Measurements from ENCODE around the gene FAR2. TPM values are rescaled to one million over a fixed set of nuclear protein-coding genes. Genes with fewer than 3 reads are reported as not detected.
"Not testable (repeated sequence)": the region's sequence is repeated elsewhere in the genome, so short reads cannot be mapped to it uniquely, and the experiment has no call there.

Gene FAR2
- polyA plus RNA-seq, 2 donors, result 0.92 to 1.5 TPM

DNA sequence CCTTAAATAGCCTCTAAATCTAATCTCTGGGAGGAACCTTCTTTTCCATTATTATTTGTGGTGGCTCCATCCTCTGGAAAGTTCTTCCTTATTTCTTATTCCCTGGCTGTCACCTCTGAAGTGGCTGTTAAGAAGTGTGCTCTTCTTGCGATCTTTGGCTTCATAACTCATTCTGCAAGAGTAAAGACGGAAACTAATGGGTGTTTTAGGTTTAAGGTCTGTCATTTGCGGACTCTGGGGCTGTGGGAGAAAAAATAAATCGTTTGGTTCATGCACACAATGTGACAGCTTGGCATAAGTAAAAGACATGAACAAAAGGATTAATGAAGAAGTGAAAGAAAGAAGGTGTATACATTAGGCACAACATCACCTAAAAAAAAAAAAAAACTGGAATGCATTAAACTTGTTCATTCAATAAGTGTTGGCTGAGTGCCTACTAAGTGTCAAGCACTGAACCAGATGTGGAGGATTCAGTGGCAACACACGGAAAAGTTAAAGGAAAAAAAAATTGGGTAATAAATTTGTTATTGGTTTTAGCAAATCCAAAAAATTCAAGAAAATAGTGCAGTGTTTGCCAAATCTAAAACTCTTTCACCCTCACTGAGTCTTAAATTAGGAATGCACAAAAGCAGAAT lies 132.4 kb downstream of the FAR2 start:
- H3K9me3 ChIP-seq (ENCODE audit: control insufficient read depth in 2 of 2, insufficient read depth in 1 of 2, low read depth in 1 of 2, low read length in 1 of 2), result no peaks in the 10 kb centered on the region
- no peak overlapping the region for H3K4me3 ChIP-seq (ENCODE audit: low read depth in 1 of 2, low read length in 2 of 2)
- whole genome bisulfite sequencing, 2 donors, result 55 to 75% methylated on average over 5 of the region's 5 CpGs
- no peaks in the 10 kb centered on the region for H3K36me3 ChIP-seq (ENCODE audit: control insufficient read depth in 2 of 2, insufficient read depth in 2 of 2, low read length in 1 of 2)
- H3K4me1 ChIP-seq (ENCODE audit: control insufficient read depth in 2 of 2, insufficient read depth in 2 of 2, low read length in 1 of 2), result no peaks in the 10 kb centered on the region
- no peak overlapping the region for H3K27ac ChIP-seq (ENCODE audit: low read depth in 2 of 2, low read length in 1 of 2)
- H3K27me3 ChIP-seq (ENCODE audit: control insufficient read depth in 1 of 2, insufficient read depth in 2 of 2, low read length in 2 of 2), result no peaks in the 10 kb centered on the region

DNA sequence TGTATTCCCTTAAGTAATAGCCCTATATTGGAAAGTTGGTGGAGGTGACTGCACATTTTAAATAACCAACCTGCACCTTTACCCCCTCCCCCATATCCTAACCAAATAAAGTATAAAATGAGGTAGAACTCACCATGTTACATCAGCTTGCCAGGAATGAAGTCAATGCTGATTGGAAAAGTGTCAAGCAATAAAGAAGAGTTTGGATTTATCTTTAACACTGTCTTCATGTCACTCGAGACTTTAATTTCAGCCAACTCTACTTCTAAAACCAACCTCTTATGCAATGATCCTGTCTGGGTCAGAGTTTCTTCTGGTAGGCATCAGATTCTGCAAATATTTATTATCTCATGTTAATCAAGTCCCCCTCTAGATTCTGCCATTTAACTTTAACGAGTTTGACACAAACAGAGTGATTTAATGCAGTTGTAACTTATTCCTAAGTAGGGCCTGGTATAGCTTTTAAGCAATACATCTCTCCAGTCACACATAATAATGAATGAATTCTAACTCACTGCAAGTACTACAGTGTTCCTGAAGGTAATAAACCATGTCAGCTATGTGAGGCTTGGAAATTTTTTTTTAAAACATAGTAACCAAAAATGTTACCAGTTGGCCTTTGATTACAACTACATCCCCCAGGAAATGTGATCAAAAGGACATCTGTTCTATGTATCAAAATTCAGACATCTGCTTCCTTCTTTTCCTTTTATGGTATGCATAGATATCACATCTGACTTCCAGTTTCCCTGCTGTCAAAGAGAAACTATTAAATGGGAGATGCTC lies 133.1 kb downstream of the FAR2 start:
- H3K4me3 ChIP-seq (ENCODE audit: low read depth in 1 of 2, low read length in 2 of 2), result no peak overlapping the region
- no peaks in the 10 kb centered on the region for H3K36me3 ChIP-seq (ENCODE audit: control insufficient read depth in 2 of 2, insufficient read depth in 2 of 2, low read length in 1 of 2)
- H3K27ac ChIP-seq (ENCODE audit: low read depth in 2 of 2, low read length in 1 of 2), result no peak overlapping the region
- WGBS, 2 donors, result 66 to 71% methylated on average over 2 of the region's 2 CpGs
- no peaks in the 10 kb centered on the region for H3K4me1 ChIP-seq (ENCODE audit: control insufficient read depth in 2 of 2, insufficient read depth in 2 of 2, low read length in 1 of 2)
- H3K27me3 ChIP-seq (ENCODE audit: control insufficient read depth in 1 of 2, insufficient read depth in 2 of 2, low read length in 2 of 2), result no peaks in the 10 kb centered on the region
- H3K9me3 ChIP-seq (ENCODE audit: control insufficient read depth in 2 of 2, insufficient read depth in 1 of 2, low read depth in 1 of 2, low read length in 1 of 2), result no peaks in the 10 kb centered on the region

DNA sequence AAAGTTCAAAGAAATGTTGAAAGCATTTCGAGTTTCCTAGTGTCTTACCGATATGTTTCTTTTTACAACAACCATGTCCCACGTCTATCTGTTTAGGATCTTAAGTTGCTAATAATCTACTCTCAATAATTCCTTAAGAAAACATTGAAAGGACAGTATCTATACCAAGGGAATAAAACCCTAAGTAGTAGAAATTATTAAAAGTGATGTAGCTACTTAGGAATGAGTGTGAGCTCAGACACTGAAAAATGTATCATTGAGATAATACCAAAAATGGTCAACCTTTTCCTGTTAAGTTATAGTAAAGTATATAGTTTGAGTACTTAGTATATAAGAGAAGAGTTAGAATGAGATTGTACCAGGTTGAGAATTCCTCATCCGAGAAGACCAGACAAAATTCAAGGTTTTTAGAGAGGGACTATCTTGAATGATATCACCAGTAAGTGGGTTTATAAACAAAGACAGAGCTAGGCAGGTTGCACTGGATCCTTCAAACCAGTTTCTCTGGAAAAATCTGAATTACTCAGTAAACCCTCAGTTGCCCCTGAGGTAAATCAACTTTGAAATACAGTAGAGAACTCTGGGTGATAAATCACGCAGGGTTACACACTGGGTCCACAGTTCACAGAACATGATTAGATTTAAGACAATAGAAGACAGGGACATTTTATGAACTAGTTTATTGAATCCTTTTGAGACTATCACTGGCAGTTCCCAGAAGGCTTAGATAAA lies 135.1 kb downstream of the FAR2 start:
- Histone ChIP-seq H3K4me3 (ENCODE audit: low read depth in 1 of 2, low read length in 2 of 2) (no peak overlapping the region), H3K36me3 (ENCODE audit: control insufficient read depth in 2 of 2, insufficient read depth in 2 of 2, low read length in 1 of 2) (no peaks in the 10 kb centered on the region), H3K9me3 (ENCODE audit: control insufficient read depth in 2 of 2, insufficient read depth in 1 of 2, low read depth in 1 of 2, low read length in 1 of 2) (no peaks in the 10 kb centered on the region), H3K27me3 (ENCODE audit: control insufficient read depth in 1 of 2, insufficient read depth in 2 of 2, low read length in 2 of 2) (no peaks in the 10 kb centered on the region), H3K27ac (ENCODE audit: low read depth in 2 of 2, low read length in 1 of 2) (no peak overlapping the region), H3K4me1 (ENCODE audit: control insufficient read depth in 2 of 2, insufficient read depth in 2 of 2, low read length in 1 of 2) (no peaks in the 10 kb centered on the region)
- WGBS, 2 donors, result 87 to 91% methylated on average over 5 of the region's 5 CpGs

DNA sequence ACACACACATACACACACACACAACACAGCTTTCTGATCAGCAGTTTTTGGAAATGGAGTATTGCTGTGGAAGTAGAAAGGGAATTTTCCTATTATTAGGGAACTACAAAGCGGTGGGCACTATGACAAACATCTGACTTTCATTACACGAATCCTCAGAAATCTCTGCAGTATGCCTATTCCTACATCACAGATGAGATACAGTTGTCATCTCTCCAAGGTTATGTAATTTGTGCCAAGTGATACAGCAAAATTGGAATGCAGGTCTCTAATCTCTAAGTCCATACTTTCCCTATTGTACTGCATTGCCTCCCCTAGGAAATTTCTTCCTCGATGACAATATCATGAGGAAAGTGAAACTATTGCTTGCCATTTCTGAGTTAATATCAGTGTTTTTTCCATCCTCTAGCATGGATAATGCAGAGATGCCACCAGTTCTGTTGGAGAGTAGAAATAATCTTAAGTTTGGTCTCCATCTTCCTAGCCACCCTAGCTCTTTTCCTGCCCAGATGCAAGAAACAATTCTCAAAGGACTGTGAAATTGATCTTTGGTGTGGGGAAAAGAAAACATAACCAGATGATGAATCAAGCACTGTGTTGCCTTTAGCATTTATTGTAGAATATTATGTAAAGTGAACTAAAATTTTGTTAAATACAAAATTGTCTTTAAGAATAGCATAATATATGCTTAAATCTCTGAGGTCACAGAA lies 137.2 kb downstream of the FAR2 start:
- WGBS, 2 donors, result 78% methylated on average over 3 of the region's 3 CpGs

GRCh38 chr12:29287622-29288021 lies 138.5 kb downstream of the FAR2 start:
- H3K27ac ChIP-seq (ENCODE audit: low read depth in 2 of 2, low read length in 1 of 2), result no peak overlapping the region
- no peak overlapping the region for H3K4me3 ChIP-seq (ENCODE audit: low read depth in 1 of 2, low read length in 2 of 2)
- H3K27me3 ChIP-seq (ENCODE audit: control insufficient read depth in 1 of 2, insufficient read depth in 2 of 2, low read length in 2 of 2), result no peaks in the 10 kb centered on the region
- 63 to 71% methylated on average over 1 of the region's 1 CpG for WGBS, 2 donors
- H3K36me3 ChIP-seq (ENCODE audit: control insufficient read depth in 2 of 2, insufficient read depth in 2 of 2, low read length in 1 of 2), result no peaks in the 10 kb centered on the region
- H3K4me1 ChIP-seq (ENCODE audit: control insufficient read depth in 2 of 2, insufficient read depth in 2 of 2, low read length in 1 of 2), result no peaks in the 10 kb centered on the region
- H3K9me3 ChIP-seq (ENCODE audit: control insufficient read depth in 2 of 2, insufficient read depth in 1 of 2, low read depth in 1 of 2, low read length in 1 of 2), result no peaks in the 10 kb centered on the region

More for the DNA sequence above, 137.2 kb downstream of the FAR2 start:
- Histone ChIP-seq H3K27me3 (ENCODE audit: control insufficient read depth in 1 of 2, insufficient read depth in 2 of 2, low read length in 2 of 2) (no peaks in the 10 kb centered on the region), H3K9me3 (ENCODE audit: control insufficient read depth in 2 of 2, insufficient read depth in 1 of 2, low read depth in 1 of 2, low read length in 1 of 2) (no peaks in the 10 kb centered on the region), H3K27ac (ENCODE audit: low read depth in 2 of 2, low read length in 1 of 2) (no peak overlapping the region), H3K4me1 (ENCODE audit: control insufficient read depth in 2 of 2, insufficient read depth in 2 of 2, low read length in 1 of 2) (no peaks in the 10 kb centered on the region), H3K36me3 (ENCODE audit: control insufficient read depth in 2 of 2, insufficient read depth in 2 of 2, low read length in 1 of 2) (no peaks in the 10 kb centered on the region), H3K4me3 (ENCODE audit: low read depth in 1 of 2, low read length in 2 of 2) (no peak overlapping the region)

DNA sequence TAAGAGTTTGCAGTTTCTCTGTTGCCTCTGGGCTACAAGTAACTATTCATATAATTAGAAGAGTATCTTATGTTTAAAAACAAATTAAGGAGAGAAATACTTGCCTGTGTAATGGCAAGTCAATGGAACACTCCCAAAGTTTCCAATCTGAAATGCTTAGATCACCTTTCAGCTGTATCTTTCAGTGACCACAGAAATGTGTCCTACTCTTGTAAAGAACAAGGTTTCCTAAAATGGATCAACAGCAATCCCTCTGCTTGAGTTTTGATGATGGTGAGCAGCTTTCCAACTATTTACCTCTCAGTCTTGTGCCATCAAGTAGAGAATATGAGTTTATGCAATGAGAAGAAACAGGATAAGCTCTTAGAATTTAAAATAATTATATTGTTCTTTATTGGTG lies 139.0 kb downstream of the FAR2 start:
- Histone ChIP-seq H3K4me3 (ENCODE audit: low read depth in 1 of 2, low read length in 2 of 2) (no peak overlapping the region), H3K27me3 (ENCODE audit: control insufficient read depth in 1 of 2, insufficient read depth in 2 of 2, low read length in 2 of 2) (no peaks in the 10 kb centered on the region)

GRCh38 chr12:29290475-29290874 lies 141.4 kb downstream of the FAR2 start:
- H3K9me3 ChIP-seq (ENCODE audit: control insufficient read depth in 2 of 2, insufficient read depth in 1 of 2, low read depth in 1 of 2, low read length in 1 of 2); H3K27ac ChIP-seq (ENCODE audit: low read depth in 2 of 2, low read length in 1 of 2); H3K4me1 ChIP-seq (ENCODE audit: control insufficient read depth in 2 of 2, insufficient read depth in 2 of 2, low read length in 1 of 2); H3K36me3 ChIP-seq (ENCODE audit: control insufficient read depth in 2 of 2, insufficient read depth in 2 of 2, low read length in 1 of 2); H3K4me3 ChIP-seq (ENCODE audit: low read depth in 1 of 2, low read length in 2 of 2); H3K27me3 ChIP-seq (ENCODE audit: control insufficient read depth in 1 of 2, insufficient read depth in 2 of 2, low read length in 2 of 2): not testable (repeated sequence)

More for the DNA sequence above, 139.0 kb downstream of the FAR2 start:
- H3K36me3 ChIP-seq (ENCODE audit: control insufficient read depth in 2 of 2, insufficient read depth in 2 of 2, low read length in 1 of 2), result no peaks in the 10 kb centered on the region
- H3K9me3 ChIP-seq (ENCODE audit: control insufficient read depth in 2 of 2, insufficient read depth in 1 of 2, low read depth in 1 of 2, low read length in 1 of 2), result no peaks in the 10 kb centered on the region
- no peak overlapping the region for H3K27ac ChIP-seq (ENCODE audit: low read depth in 2 of 2, low read length in 1 of 2)
- no peaks in the 10 kb centered on the region for H3K4me1 ChIP-seq (ENCODE audit: control insufficient read depth in 2 of 2, insufficient read depth in 2 of 2, low read length in 1 of 2)

GRCh38 chr12:29291226-29291625 lies 142.1 kb downstream of the FAR2 start:
- Histone ChIP-seq H3K9me3 (ENCODE audit: control insufficient read depth in 2 of 2, insufficient read depth in 1 of 2, low read depth in 1 of 2, low read length in 1 of 2) (no peaks in the 10 kb centered on the region), H3K4me3 (ENCODE audit: low read depth in 1 of 2, low read length in 2 of 2) (no peak overlapping the region), H3K27ac (ENCODE audit: low read depth in 2 of 2, low read length in 1 of 2) (no peak overlapping the region), H3K27me3 (ENCODE audit: control insufficient read depth in 1 of 2, insufficient read depth in 2 of 2, low read length in 2 of 2) (no peaks in the 10 kb centered on the region), H3K36me3 (ENCODE audit: control insufficient read depth in 2 of 2, insufficient read depth in 2 of 2, low read length in 1 of 2) (no peaks in the 10 kb centered on the region), H3K4me1 (ENCODE audit: control insufficient read depth in 2 of 2, insufficient read depth in 2 of 2, low read length in 1 of 2) (no peaks in the 10 kb centered on the region)
- WGBS, 2 donors, result 94 to 96% methylated on average over 3 of the region's 3 CpGs

DNA sequence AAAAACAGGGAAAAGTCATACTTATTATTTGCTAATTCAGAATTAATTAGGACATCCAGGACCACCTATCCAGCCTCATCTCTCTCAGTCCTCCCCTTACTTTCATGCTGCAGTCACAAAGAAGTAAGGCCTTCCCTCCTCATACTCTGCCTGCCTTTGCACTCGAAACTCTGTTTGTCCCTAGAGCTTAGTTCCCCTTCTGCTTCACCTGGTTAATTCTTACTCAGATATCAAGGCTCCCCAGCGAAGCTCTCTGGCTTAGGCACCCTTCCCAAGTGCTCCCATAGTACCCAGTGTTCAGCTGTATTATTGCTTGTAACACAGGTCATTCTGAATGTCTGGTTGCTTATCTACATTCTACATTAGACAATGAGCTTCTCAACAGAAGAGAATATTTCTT lies 150.6 kb downstream of the FAR2 start:
- Histone ChIP-seq H3K27me3 (ENCODE audit: control insufficient read depth in 1 of 2, insufficient read depth in 2 of 2, low read length in 2 of 2) (no peaks in the 10 kb centered on the region), H3K9me3 (ENCODE audit: control insufficient read depth in 2 of 2, insufficient read depth in 1 of 2, low read depth in 1 of 2, low read length in 1 of 2) (no peaks in the 10 kb centered on the region), H3K36me3 (ENCODE audit: control insufficient read depth in 2 of 2, insufficient read depth in 2 of 2, low read length in 1 of 2) (no peaks in the 10 kb centered on the region), H3K4me3 (ENCODE audit: low read depth in 1 of 2, low read length in 2 of 2) (no peak overlapping the region), H3K4me1 (ENCODE audit: control insufficient read depth in 2 of 2, insufficient read depth in 2 of 2, low read length in 1 of 2) (no peaks in the 10 kb centered on the region), H3K27ac (ENCODE audit: low read depth in 2 of 2, low read length in 1 of 2) (no peak overlapping the region)
- WGBS, 2 donors, result 74 to 91% methylated on average over 2 of the region's 2 CpGs
